Right atrium auricular region (tissue), 2 donors: ENCODE measurements around the gene APC. TPM values are rescaled to one million over a fixed set of nuclear protein-coding genes. Genes with fewer than 3 reads are reported as not detected.

Source experiments
- DNase-seq: peaks from one replicate; pipeline ENCODE4 v3.0.0-alpha.2; 2019; ENCODE audit warnings: low spot score
- H3K27ac ChIP-seq, 2 donors: fragments of 200-600 bp; sonication (generic); 1 replicate in 1 of 2; 2 replicates in 1 of 2; pipeline ENCODE4 v1.5.1; 2016 to 2019
- H3K27me3 ChIP-seq, 2 donors: fragments of 200-600 bp; sonication (generic); one replicate each; pipeline versions ENCODE4 v1.5.1 to v1.6.0; 2017 to 2019
- H3K36me3 ChIP-seq: fragments of 200-600 bp; sonication (generic); one replicate; pipeline ENCODE4 v1.5.1; 2016
- H3K4me1 ChIP-seq, 2 donors: fragments of 200-600 bp; sonication (generic); one replicate each; pipeline versions ENCODE4 v1.5.1 to v1.6.0; 2017 to 2019
- H3K4me3 ChIP-seq, 2 donors: fragments of 200-600 bp; sonication (generic); 1 replicate in 1 of 2; 2 replicates in 1 of 2; pipeline ENCODE4 v1.5.1; 2017 to 2019; ENCODE audit warnings: mild to moderate bottlenecking in 1 of 2, moderate library complexity in 1 of 2
- H3K9me3 ChIP-seq, 2 donors: fragments of 200-600 bp; sonication (generic); one replicate each; pipeline ENCODE4 v1.5.1; 2019
- total RNA-seq, 2 donors: library from RNA; depleted of rRNA; stranded (reverse); fragments of >200 nt; gene quantifications; one replicate each; pipeline ENCODE4 v1.1.0, GENCODE V29; 2016
- TF ChIP-seq, protein P1 (sequence below), 2 donors: fragments of 200-600 bp; sonication (generic); IDR thresholded peaks; one replicate each; pipeline ENCODE4 v1.5.1; 2019; ENCODE audit warnings: antibody characterized with exemption in 2 of 2

Gene APC
- total RNA-seq, 2 donors from 2014 or later: 38.3 to 50.9 TPM

DNA sequence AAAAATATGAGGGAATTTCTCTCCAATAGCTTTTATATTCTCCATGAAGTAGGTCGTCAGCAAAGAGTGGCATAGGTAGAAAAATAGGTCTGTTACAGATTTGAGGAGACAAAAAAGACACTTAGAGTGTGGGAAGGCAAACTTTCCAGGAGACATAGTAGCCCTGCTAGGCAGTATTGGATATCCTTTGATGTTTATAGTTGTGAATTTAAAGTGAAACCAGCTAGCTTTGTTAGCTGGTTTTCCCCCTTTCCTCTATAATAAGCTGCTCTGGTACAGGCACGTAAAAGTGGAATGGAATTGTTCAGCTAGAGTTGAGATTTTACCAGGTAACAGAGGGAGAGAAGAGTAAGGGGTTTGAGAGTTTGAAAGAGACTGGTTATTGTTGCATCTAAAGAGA lies 17.1 kb upstream of the APC start:
- Histone ChIP-seq H3K9me3 (no peaks in the 10 kb centered on the region), H3K4me1 (peaks cover 0 to 17% of the 10 kb centered on the region in 2 donors), H3K27me3 (no peaks in the 10 kb centered on the region), H3K27ac (no peak overlapping the region), H3K4me3 (no peak overlapping the region), H3K36me3 (no peaks in the 10 kb centered on the region)
- TF ChIP-seq, protein P1, sequence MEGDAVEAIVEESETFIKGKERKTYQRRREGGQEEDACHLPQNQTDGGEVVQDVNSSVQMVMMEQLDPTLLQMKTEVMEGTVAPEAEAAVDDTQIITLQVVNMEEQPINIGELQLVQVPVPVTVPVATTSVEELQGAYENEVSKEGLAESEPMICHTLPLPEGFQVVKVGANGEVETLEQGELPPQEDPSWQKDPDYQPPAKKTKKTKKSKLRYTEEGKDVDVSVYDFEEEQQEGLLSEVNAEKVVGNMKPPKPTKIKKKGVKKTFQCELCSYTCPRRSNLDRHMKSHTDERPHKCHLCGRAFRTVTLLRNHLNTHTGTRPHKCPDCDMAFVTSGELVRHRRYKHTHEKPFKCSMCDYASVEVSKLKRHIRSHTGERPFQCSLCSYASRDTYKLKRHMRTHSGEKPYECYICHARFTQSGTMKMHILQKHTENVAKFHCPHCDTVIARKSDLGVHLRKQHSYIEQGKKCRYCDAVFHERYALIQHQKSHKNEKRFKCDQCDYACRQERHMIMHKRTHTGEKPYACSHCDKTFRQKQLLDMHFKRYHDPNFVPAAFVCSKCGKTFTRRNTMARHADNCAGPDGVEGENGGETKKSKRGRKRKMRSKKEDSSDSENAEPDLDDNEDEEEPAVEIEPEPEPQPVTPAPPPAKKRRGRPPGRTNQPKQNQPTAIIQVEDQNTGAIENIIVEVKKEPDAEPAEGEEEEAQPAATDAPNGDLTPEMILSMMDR (IDR thresholded peaks at IDR 0.05): no peak
- no peak for DNase-seq

DNA sequence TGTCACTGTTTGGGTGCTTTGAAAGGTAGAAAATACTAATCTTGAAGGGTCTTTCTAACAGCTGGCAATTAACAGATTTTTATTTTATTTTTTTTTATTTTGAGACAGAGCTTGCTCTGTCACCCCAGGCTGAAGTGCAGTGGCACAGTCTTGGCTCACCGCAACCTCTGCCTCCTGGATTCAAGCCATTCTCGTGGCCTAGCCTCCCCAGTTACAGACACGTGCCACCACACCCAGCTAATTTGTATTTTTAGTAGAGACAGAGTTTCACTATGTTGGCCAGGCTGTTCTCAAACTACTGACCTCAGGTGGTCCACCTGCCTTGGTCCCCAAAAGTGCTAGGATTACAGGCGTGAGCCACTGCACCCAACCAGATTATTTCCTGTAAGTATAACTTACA lies 12.8 kb upstream of the APC start:
- no peak for DNase-seq
- Histone ChIP-seq H3K27ac (no peak overlapping the region), H3K4me1 (peaks cover 0 to 10% of the 10 kb centered on the region in 2 donors), H3K9me3 (no peaks in the 10 kb centered on the region), H3K36me3 (no peaks in the 10 kb centered on the region), H3K27me3 (no peaks in the 10 kb centered on the region), H3K4me3 (no peak overlapping the region)
- TF ChIP-seq, protein P1 (IDR thresholded peaks at IDR 0.05): no peak

DNA sequence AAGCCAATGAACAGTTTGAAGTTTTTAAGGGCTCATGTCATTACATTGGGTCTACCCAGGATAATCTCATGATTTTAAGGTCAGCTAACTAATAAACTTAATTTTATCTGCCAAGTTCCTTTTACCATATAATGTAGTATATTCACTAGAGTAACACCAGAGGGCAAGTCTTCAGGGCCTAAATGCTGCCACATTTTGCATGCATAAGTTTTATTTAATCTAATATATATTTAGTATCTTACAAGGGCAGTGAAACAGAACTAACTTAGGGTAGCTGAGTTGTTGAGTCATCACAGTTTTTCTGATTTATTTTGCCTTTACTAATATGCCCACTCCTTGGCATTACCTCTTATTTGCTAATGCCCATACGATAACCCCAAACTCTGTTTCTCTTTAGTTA lies 8.1 kb upstream of the APC start:
- DNase-seq: no peak
- Histone ChIP-seq H3K9me3 (no peaks in the 10 kb centered on the region), H3K36me3 (no peaks in the 10 kb centered on the region), H3K4me3 (no peak overlapping the region), H3K4me1 (no peaks in the 10 kb centered on the region), H3K27ac (no peak overlapping the region), H3K27me3 (no peaks in the 10 kb centered on the region)
- TF ChIP-seq, protein P1 (IDR thresholded peaks at IDR 0.05): no peak

DNA sequence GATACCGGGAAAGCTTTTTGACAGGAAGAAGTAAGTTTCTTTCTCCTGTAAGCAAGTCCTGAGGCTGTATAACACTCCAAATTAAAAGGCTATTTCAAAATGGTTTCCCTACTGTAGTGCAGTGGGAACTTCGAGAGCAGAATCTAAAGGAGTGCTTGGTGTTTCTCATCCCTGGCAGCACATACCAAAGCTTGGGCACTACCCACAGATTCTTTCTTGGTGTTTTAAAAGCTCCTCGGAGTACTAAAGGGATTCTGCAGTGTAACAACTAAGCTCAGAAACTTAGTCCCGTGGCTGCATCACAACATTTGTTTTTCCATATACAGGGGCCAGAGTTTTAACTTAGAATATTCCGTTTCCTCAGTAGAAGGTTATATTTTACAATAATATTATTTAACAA lies 5.6 kb upstream of the APC start:
- TF ChIP-seq, protein P1 (IDR thresholded peaks at IDR 0.05): no peak
- no peak overlapping the region for H3K27ac ChIP-seq
- peaks cover 0 to 3% of the 10 kb centered on the region in 2 donors for H3K4me1 ChIP-seq
- H3K4me3 ChIP-seq: no peak overlapping the region
- DNase-seq: no peak
- no peaks in the 10 kb centered on the region for H3K36me3 ChIP-seq
- H3K27me3 ChIP-seq: no peaks in the 10 kb centered on the region
- H3K9me3 ChIP-seq: no peaks in the 10 kb centered on the region

DNA sequence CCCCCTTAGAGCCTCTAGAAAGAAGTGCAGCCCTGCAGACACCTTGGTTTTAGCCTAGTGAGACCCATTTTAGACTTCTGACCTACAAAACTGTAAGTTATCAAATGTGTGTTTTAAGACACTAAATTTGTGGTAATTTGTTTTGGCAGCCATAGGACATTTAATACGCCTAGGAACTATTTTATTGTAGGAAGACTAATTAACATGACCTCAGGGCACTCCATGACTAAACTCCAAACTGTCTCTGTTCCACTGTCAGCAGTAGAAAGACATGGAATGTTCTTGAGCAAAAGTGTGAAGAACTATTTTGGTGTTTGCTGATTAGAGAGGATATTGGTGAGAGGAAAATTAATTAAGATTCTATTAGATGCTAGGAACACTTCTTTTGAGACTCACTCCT lies 4.1 kb upstream of the APC start:
- no peaks in the 10 kb centered on the region for H3K36me3 ChIP-seq
- H3K27ac ChIP-seq: no peak overlapping the region
- H3K4me1 ChIP-seq: peaks cover 0 to 12% of the 10 kb centered on the region in 2 donors
- H3K9me3 ChIP-seq: no peaks in the 10 kb centered on the region
- no peak overlapping the region for H3K4me3 ChIP-seq
- TF ChIP-seq, protein P1 (IDR thresholded peaks at IDR 0.05): no peak
- no peaks in the 10 kb centered on the region for H3K27me3 ChIP-seq
- DNase-seq: no peak

DNA sequence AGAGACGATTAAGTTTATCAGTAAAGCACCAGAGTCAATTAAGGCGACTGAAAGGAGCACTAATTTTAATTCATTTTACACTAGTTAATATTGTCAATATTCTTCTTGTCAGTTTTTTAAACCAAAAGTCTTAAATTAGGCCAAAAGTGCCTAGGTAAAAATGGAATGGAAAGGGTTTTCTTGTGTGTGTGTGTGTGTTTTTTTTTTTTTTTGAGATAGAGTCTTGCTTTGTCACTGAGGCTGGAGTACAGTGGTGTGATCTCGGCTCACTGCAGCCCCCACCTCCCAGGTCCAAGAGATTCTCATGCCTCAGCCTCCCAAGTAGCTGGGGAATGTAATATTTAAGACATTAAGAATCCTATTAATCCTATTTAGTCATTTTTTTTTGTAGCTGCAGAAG lies 3.1 kb upstream of the APC start:
- no peak for DNase-seq
- TF ChIP-seq, protein P1 (IDR thresholded peaks at IDR 0.05): no peak
- Histone ChIP-seq H3K27ac (no peak overlapping the region), H3K9me3 (no peaks in the 10 kb centered on the region), H3K36me3 (no peaks in the 10 kb centered on the region), H3K27me3 (no peaks in the 10 kb centered on the region), H3K4me1 (peaks cover 0 to 22% of the 10 kb centered on the region in 2 donors), H3K4me3 (no peak overlapping the region)
